Left lung (tissue), 10 donors: ENCODE data around the gene YBX1. TPM values are rescaled to one million over a fixed set of nuclear protein-coding genes. Genes with fewer than 3 reads are reported as not detected.
"Not testable (repeated sequence)": the region's sequence is repeated elsewhere in the genome, so short reads cannot be mapped to it uniquely, and the experiment has no call there.

Experiments
- ATAC-seq: fragments of 200-7000 bp; cut with Tn5 transposase; one replicate; pipeline ENCODE4 v1.9.1; 2020; ENCODE audit warnings: moderate library complexity
- DNase-seq, 4 donors: peaks; one replicate each; pipeline ENCODE4 v3.0.0-alpha.2; 2013 to 2020
- H3K27ac ChIP-seq, 2 donors: fragments of 200-600 bp; sonication (generic) in 1 of 2; one replicate each; pipeline versions ENCODE4 v1.5.0 to v1.8.0; 2020 to 2021
- H3K27me3 ChIP-seq, 2 donors: fragments of 200-600 bp; sonication (generic) in 1 of 2; one replicate each; pipeline versions ENCODE4 v1.5.0 to v1.8.0; 2020 to 2021
- H3K36me3 ChIP-seq, 2 donors: fragments of 200-600 bp; sonication (generic) in 1 of 2; one replicate each; pipeline versions ENCODE4 v1.5.0 to v1.8.0; 2020 to 2021
- H3K4me1 ChIP-seq, 2 donors: fragments of 200-600 bp; one replicate each; pipeline ENCODE4 v1.8.0; 2021
- H3K4me3 ChIP-seq, 2 donors: fragments of 200-600 bp; sonication (generic) in 1 of 2; one replicate each; pipeline versions ENCODE4 v1.5.0 to v1.8.0; 2020 to 2021; ENCODE audit warnings: mild to moderate bottlenecking in 1 of 2
- H3K9me3 ChIP-seq, 2 donors: fragments of 200-600 bp; sonication (generic) in 1 of 2; one replicate each; pipeline versions ENCODE4 v1.5.0 to v1.8.0; 2020 to 2021
- CTCF ChIP-seq, 2 donors: fragments of 200-600 bp; sonication (generic) in 1 of 2; IDR thresholded peaks; one replicate each; pipeline versions ENCODE4 v1.5.0 to v1.8.0; 2021; ENCODE audit warnings: antibody characterized with exemption in 2 of 2
- intact Hi-C, 2 donors: fragments of 100-400 bp; cut with DNase I; formaldehyde crosslinking; loops; one replicate each; pipeline versions ENCODE4 v1.11.2 to v1.14.2; 2022
- polyA plus RNA-seq, 6 donors: library from polyadenylated mRNA; unstranded; fragments of 120-200 nt; gene quantifications; one replicate each; pipeline ENCODE4 v1.2.1, GENCODE V29; 2013; ENCODE audit not compliant: insufficient read length in 6 of 6
- total RNA-seq, 2 donors: library from RNA; stranded (reverse); fragmentation: NEBNext Ultra II Directional; extraction: Animal tissue kit (Norgen Biotek cat#: 25700); gene quantifications; one replicate each; pipeline ENCODE4 v1.2.1, GENCODE V29; 2021
- donor health status: DM: no; HTN: yes; CAD: no.
- donor health status: DM: no; HTN: no; CAD: no.

YBX1 gene
- total and polyA plus RNA-seq, 8 donors, result 461 to 685 (median 546) TPM

DNA sequence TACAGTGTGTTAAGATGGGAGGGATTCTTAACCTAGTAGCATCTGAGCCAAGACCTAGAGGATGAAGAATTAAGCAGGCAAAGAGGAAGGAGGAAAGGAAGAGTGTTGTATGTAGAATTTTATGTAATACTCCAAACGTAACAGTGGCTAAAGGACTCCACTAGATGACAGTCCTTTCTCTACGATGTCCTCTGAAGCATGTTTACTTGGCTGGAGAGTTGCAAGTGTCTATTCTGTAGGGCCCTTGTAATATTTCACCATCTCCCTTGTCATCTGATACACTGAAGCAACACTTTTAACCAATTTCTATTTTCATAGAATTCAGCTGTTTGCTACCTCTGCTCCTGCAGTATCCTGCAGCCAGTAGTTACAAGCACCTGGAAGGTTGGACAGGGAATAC, 2.2 kb upstream of the YBX1 start:
- DNase-seq (no peak), ATAC-seq (no peak)
- H3K4me3 ChIP-seq, result no peak overlapping the region
- H3K27me3 ChIP-seq, result no peaks in the 10 kb centered on the region
- H3K9me3 ChIP-seq, result no peaks in the 10 kb centered on the region
- peaks cover 0 to 15% of the 10 kb centered on the region in 2 donors for H3K36me3 ChIP-seq
- no peak overlapping the region for H3K27ac ChIP-seq
- intact Hi-C loops, result no loop called here
- peaks cover 25 to 30% of the 10 kb centered on the region in 2 donors for H3K4me1 ChIP-seq
- TF ChIP-seq CTCF (IDR thresholded peaks at IDR 0.05), result no peak

- DNase-seq (no peak), ATAC-seq (peak; percentile 5)
- H3K4me1 ChIP-seq, result peaks cover 35 to 40% of the 10 kb centered on the region in 2 donors
- peak overlapping the region; percentile 71 to 78 for H3K4me3 ChIP-seq
- peaks cover 0 to 5% of the 10 kb centered on the region in 2 donors for H3K36me3 ChIP-seq
- intact Hi-C loops, result no loop called here
- H3K9me3 ChIP-seq, result no peaks in the 10 kb centered on the region
- H3K27ac ChIP-seq, result peak overlapping the region; percentile 94 to 95
- no peak for TF ChIP-seq CTCF (IDR thresholded peaks at IDR 0.05)
- no peaks in the 10 kb centered on the region for H3K27me3 ChIP-seq
Observed at GRCh38 chr1:42680921-42681683, 1.1 kb upstream of the YBX1 start.

- H3K27ac ChIP-seq, result peak overlapping the region; percentile 94 to 95
- H3K9me3 ChIP-seq, H3K36me3 ChIP-seq, intact Hi-C loops, DNase-seq, H3K27me3 ChIP-seq: not testable (repeated sequence)
- ATAC-seq, result peak; percentile 14
- peak overlapping the region; percentile 71 to 78 for H3K4me3 ChIP-seq
- peaks cover 44 to 53% of the 10 kb centered on the region in 2 donors for H3K4me1 ChIP-seq
Observed at GRCh38 chr1:42682484-42682738, 193 bp downstream of the YBX1 start.

- DNase-seq, result peak; percentile 58 to 96 (median 80)
- peaks cover 44 to 59% of the 10 kb centered on the region in 2 donors for H3K4me1 ChIP-seq
- no peak for TF ChIP-seq CTCF (IDR thresholded peaks at IDR 0.05)
- H3K9me3 ChIP-seq, result no peaks in the 10 kb centered on the region
- H3K27me3 ChIP-seq, result no peaks in the 10 kb centered on the region
- intact Hi-C loops, result no loop called here
- peaks cover 0 to 5% of the 10 kb centered on the region in 2 donors for H3K36me3 ChIP-seq
- peak overlapping the region; percentile 71 to 78 for H3K4me3 ChIP-seq
- peak; percentile 74 for ATAC-seq
- H3K27ac ChIP-seq, result peak overlapping the region; percentile 94 to 95
Observed at GRCh38 chr1:42682739-42683531, 717 bp downstream of the YBX1 start.

DNA sequence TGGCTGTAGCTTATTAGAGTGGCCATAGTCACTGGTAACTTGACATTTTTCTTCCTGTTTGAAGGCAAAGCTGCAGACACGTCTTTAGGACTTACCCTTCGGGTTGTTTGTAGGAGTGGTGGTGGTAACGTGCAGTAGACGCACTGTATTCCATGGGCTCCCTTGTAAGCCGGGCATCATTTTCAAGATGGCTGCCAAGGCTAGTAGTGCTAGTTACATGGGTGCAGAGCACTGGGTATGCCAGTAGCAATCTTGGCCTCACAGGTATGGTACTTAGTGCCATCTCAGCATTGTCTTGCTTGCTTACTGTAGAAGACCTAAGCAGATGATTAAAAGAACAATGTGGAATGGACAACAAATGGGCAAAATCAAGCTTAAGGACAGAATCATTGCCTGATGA, 1.9 kb downstream of the YBX1 start:
- Histone ChIP-seq H3K4me3 (peak overlapping the region; percentile 71 to 78), H3K27ac (no peak overlapping the region), H3K9me3 (no peaks in the 10 kb centered on the region), H3K4me1 (peaks cover 44 to 71% of the 10 kb centered on the region in 2 donors), H3K27me3 (no peaks in the 10 kb centered on the region), H3K36me3 (peaks cover 0 to 5% of the 10 kb centered on the region in 2 donors)
- TF ChIP-seq CTCF (IDR thresholded peaks at IDR 0.05), result no peak
- no peak for ATAC-seq
- no peak for DNase-seq
- intact Hi-C loops, result no loop called here
